Type B pancreatic cell (in vitro differentiated cells): ENCODE data around the gene HIP1R. TPM values are rescaled to one million over a fixed set of nuclear protein-coding genes. Genes with fewer than 3 reads are reported as not detected.
A peak's percentile ranks its signal among the peaks of the same experiment; 100 is the strongest.

Experiments used
- DNase-seq: peaks from one replicate; pipeline ENCODE4 v3.0.0; 2021; ENCODE audit warnings: mixed read lengths; ENCODE audit not compliant: unreplicated experiment; ENCODE audit errors: extremely low spot score
- H3K27ac Mint-ChIP-seq: 2 replicates; pipeline ENCODE4 v1.8.0; 2021; ENCODE audit warnings: mild to moderate bottlenecking, mixed read lengths
- H3K27me3 Mint-ChIP-seq: 2 replicates; pipeline ENCODE4 v1.8.0; 2021; ENCODE audit warnings: mixed read lengths
- H3K36me3 Mint-ChIP-seq: 2 replicates; pipeline ENCODE4 v1.8.0; 2021; ENCODE audit warnings: mixed read lengths
- H3K4me1 Mint-ChIP-seq: one replicate; pipeline ENCODE4 v1.8.0; 2021; ENCODE audit warnings: mixed read lengths; ENCODE audit not compliant: unreplicated experiment
- H3K4me3 Mint-ChIP-seq: 2 replicates; pipeline ENCODE4 v1.8.0; 2021; ENCODE audit warnings: mild to moderate bottlenecking, mixed read lengths
- H3K9me3 Mint-ChIP-seq: 2 replicates; pipeline ENCODE4 v1.8.0; 2021; ENCODE audit warnings: mixed read lengths
- CTCF ChIP-seq: fragments of 200-600 bp; sonication (generic); conservative IDR thresholded peaks from 2 replicates; pipeline ENCODE4 v1.5.0; 2021; ENCODE audit warnings: antibody characterized with exemption, mild to moderate bottlenecking
- total RNA-seq: library from RNA; stranded (reverse); gene quantifications from 2 replicates; pipeline ENCODE4 v1.2.1, GENCODE V29; 2021; ENCODE audit warnings: low replicate concordance

HIP1R gene
- total RNA-seq, 1 donor from 2014 or later: 45.5 TPM

DNA sequence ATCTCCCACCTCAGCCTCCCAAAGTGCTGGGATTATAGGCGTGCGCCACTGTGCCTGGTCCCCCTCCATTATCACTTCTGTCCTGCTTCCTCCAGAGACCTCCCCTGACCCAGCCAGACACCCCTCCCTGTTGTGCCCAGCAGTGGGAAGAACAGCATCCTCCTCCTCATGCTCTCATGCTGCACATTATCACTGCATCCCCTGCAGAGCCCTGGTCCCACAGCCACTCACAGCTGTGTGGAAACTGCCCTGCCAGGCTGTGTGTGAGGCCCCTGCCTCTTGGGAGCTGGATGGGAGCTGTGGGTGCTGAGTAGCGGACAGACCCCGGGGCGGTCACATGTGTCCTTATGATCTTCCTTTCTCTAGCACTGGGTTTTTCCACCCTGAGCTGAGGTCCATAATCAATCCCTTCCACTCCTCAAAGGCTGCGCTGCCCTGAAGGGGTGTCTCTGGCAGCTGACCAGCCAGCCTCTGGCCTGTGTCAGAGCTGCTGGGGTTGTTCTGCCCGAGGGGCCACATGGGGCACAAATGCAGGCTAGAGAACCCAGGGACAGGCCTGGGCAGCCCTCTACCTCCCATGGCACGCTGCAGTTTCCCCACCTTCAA lies 9.2 kb downstream of the HIP1R start:
- Mint-ChIP-seq H3K9me3 (no peaks in the 10 kb centered on the region), H3K27ac (peak overlapping the region; percentile 26), H3K4me3 (no peak overlapping the region), H3K27me3 (no peaks in the 10 kb centered on the region), H3K4me1 (peaks cover 21% of the 10 kb centered on the region), H3K36me3 (no peaks in the 10 kb centered on the region)
- no peak for DNase-seq
- no peak for TF ChIP-seq CTCF

DNA sequence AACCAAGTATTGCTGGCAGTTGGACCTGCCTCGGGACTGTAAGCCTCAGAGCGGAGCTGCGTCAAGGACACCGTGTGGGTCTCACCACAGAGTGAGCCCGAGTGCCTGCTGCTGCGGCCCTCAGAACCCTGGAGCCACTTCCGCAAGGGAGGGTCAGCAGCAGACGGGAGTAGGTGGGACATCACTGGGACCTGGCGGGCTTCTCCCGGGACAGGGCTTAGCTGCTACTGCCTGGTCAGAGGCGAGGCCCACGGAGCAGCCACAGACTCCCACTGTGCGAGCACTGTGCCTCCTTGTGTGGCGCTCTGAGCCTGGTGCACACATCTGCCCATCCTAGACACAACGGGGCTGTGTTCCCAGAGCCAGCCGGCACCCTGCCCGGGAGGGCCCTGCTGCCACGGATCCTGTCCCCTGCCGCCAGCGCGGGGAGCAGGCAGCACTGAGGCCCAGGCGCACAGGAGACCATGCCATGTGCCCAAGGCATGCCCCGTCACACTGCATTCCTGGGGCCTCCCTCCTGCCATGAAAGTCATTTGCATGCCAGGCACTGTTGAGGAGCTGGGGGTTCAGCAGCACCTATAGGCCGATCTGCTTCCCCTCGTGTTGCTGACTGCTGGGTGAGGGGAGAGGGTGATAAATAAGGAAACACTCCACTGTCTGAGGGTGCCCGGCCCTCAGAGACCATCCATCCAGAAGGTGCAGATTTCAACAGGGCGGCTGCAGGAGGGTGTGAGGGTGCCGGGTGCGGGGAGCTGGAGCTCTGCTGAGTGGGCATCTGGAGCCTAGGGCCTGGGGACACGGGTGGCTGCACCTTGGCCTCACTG lies 10.0 kb downstream of the HIP1R start:
- DNase-seq: no peak
- Mint-ChIP-seq H3K27ac (no peak overlapping the region), H3K27me3 (no peaks in the 10 kb centered on the region), H3K9me3 (no peaks in the 10 kb centered on the region), H3K36me3 (no peaks in the 10 kb centered on the region), H3K4me1 (peaks cover 21% of the 10 kb centered on the region), H3K4me3 (no peak overlapping the region)
- no peak for TF ChIP-seq CTCF

GRCh38 chr12:122845865-122846621 lies 10.8 kb downstream of the HIP1R start:
- no peak for TF ChIP-seq CTCF
- H3K27ac Mint-ChIP-seq: no peak overlapping the region
- no peaks in the 10 kb centered on the region for H3K36me3 Mint-ChIP-seq
- no peaks in the 10 kb centered on the region for H3K9me3 Mint-ChIP-seq
- H3K4me3 Mint-ChIP-seq: no peak overlapping the region
- no peak for DNase-seq
- H3K4me1 Mint-ChIP-seq: peaks cover 21% of the 10 kb centered on the region
- H3K27me3 Mint-ChIP-seq: no peaks in the 10 kb centered on the region

DNA sequence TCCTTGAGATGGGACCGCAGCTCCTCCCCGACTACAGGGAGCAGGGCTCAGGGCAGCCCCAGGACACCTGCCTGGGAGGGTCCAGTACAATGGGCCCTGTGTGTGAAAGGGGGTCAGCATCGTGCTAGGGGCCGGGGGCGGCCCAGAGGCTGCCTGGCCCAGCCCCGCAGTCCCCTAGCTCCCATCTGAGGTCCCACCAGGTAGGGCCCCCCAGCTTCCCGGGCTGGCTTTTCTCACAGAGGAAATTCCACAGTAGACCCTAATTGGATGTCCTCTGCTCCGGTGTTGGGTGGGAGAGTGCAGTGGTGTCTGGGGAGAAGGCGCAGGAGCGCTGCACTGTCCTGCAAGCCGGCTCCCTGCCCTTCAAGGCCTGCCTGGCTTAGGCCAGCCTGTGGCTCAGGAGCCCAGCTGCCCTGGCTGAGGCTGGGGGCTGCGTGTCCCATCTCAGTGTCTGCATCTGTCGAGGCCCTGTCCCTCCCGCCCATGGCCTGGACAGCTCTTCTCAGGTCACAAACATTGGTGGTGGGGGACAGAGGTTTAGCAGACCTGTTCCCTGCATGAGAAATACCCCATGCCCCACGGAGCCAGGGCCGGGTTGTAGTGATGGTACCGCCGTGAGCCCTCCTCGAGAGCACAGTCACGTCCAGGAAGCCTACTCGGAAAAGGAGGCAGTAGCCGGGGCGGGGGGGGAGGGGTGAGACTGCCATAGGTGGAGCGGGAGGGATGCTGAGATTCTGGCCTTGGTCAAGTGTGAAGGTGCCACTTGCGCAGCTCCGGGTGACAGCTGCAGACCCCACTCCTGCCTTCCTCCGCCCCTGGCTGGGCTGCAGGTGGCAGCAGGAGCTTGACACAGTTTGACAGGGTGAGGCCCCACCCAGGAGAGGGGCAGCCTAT lies 11.6 kb downstream of the HIP1R start:
- Mint-ChIP-seq H3K9me3 (no peaks in the 10 kb centered on the region), H3K4me1 (peaks cover 12% of the 10 kb centered on the region), H3K27ac (no peak overlapping the region), H3K27me3 (no peaks in the 10 kb centered on the region), H3K36me3 (no peaks in the 10 kb centered on the region), H3K4me3 (no peak overlapping the region)
- DNase-seq: no peak
- no peak for TF ChIP-seq CTCF

GRCh38 chr12:122847516-122847836 lies 12.2 kb downstream of the HIP1R start:
- H3K9me3 Mint-ChIP-seq: no peaks in the 10 kb centered on the region

More at GRCh38 chr12:122847516-122847836, 12.2 kb downstream of the HIP1R start:
- no peaks in the 10 kb centered on the region for H3K27me3 Mint-ChIP-seq
- TF ChIP-seq CTCF: no peak
- peaks cover 8% of the 10 kb centered on the region for H3K4me1 Mint-ChIP-seq
- no peak overlapping the region for H3K27ac Mint-ChIP-seq
- no peak overlapping the region for H3K4me3 Mint-ChIP-seq
- H3K36me3 Mint-ChIP-seq: no peaks in the 10 kb centered on the region
- no peak for DNase-seq
